Epithelial cell of esophagus (primary cell): ENCODE results near the gene SHROOM1.
"Not testable (repeated sequence)": the region's sequence is repeated elsewhere in the genome, so short reads cannot be mapped to it uniquely, and the experiment has no call there.

Experiments used
- DNase-seq: peaks from one replicate; pipeline ENCODE4 v3.0.0; 2010; ENCODE audit warnings: low read depth
- H3K4me3 ChIP-seq: 2 replicates; pipeline ENCODE4 v1.5.1; 2011; ENCODE audit warnings: mild to moderate bottlenecking, low read length, control low read depth
- CTCF ChIP-seq: IDR thresholded peaks from 2 replicates; pipeline ENCODE4 v1.5.1; 2011; ENCODE audit warnings: low read depth, mild to moderate bottlenecking, low read length, control low read depth, inconsistent platforms; ENCODE audit not compliant: insufficient read depth; ENCODE audit errors: missing control alignments

Gene SHROOM1

GRCh38 chr5:132865668-132866341 is 35.4 kb upstream of the SHROOM1 start:
- peak overlapping the region; percentile 84 for H3K4me3 ChIP-seq
- DNase-seq, result no peak
- TF ChIP-seq CTCF, result no peak

GRCh38 chr5:132860742-132861141 is 30.3 kb upstream of the SHROOM1 start:
- no peak overlapping the region for H3K4me3 ChIP-seq
- no peak for TF ChIP-seq CTCF
- no peak for DNase-seq

GRCh38 chr5:132859889-132860437 is 29.5 kb upstream of the SHROOM1 start:
- no peak overlapping the region for H3K4me3 ChIP-seq
- no peak for TF ChIP-seq CTCF
- peak; percentile 27 for DNase-seq

GRCh38 chr5:132856011-132856410 is 25.6 kb upstream of the SHROOM1 start:
- no peak for TF ChIP-seq CTCF
- no peak overlapping the region for H3K4me3 ChIP-seq
- DNase-seq, result no peak

GRCh38 chr5:132854992-132855391 is 24.5 kb upstream of the SHROOM1 start:
- DNase-seq, H3K4me3 ChIP-seq: not testable (repeated sequence)

- no peak overlapping the region for H3K4me3 ChIP-seq
- no peak for TF ChIP-seq CTCF
- no peak for DNase-seq
Observed at GRCh38 chr5:132854301-132854700, 23.9 kb upstream of the SHROOM1 start.

- TF ChIP-seq CTCF, result no peak
- H3K4me3 ChIP-seq, result no peak overlapping the region
- DNase-seq, result no peak
Observed at GRCh38 chr5:132853790-132854189, 23.3 kb upstream of the SHROOM1 start.
